Colonic mucosa (tissue), 4 donors: ENCODE measurements around the gene DACT3. TPM values are rescaled to one million over a fixed set of nuclear protein-coding genes. Genes with fewer than 3 reads are reported as not detected.

Source experiments
- DNase-seq: peaks from one replicate; pipeline ENCODE4 v3.0.0-alpha.2; 2020
- H3K27ac ChIP-seq: fragments of 200-600 bp; one replicate; pipeline ENCODE4 v1.8.0; 2021
- H3K27me3 ChIP-seq: fragments of 200-600 bp; one replicate; pipeline ENCODE4 v1.8.0; 2021
- H3K36me3 ChIP-seq: fragments of 200-600 bp; one replicate; pipeline ENCODE4 v1.8.0; 2021
- H3K4me1 ChIP-seq: fragments of 200-600 bp; one replicate; pipeline ENCODE4 v1.8.0; 2021; ENCODE audit warnings: mild to moderate bottlenecking
- H3K4me3 ChIP-seq: fragments of 200-600 bp; one replicate; pipeline ENCODE4 v1.8.0; 2021
- H3K9ac ChIP-seq, 2 donors: one replicate each; pipeline ENCODE4 v1.7.0; 2013; ENCODE audit warnings: control low read depth in 2 of 2, low read depth in 2 of 2, low read length in 2 of 2
- H3K9me3 ChIP-seq: fragments of 200-600 bp; one replicate; pipeline ENCODE4 v1.8.0; 2021
- CTCF ChIP-seq: fragments of 200-600 bp; IDR thresholded peaks from one replicate; pipeline ENCODE4 v1.8.0; 2022; ENCODE audit warnings: antibody characterized with exemption, mild to moderate bottlenecking
- intact Hi-C: fragments of 100-400 bp; cut with DNase I; formaldehyde crosslinking; loops from one replicate; pipeline ENCODE4 v1.14.1; 2022
- total RNA-seq, 2 donors: library from RNA; stranded (reverse); fragmentation: NEBNext Ultra II Directional in 1 of 2; extraction: Animal tissue kit (Norgen Biotek cat#: 25700) in 1 of 2; gene quantifications; one replicate each; pipeline ENCODE4 v1.2.1, GENCODE V29; 2021
- donor health status: healthy.
- donor health status: DM: no; HTN: no; CAD: no.
- donor health status: DM: no; HTN: no; CAD: no.

DACT3 gene
- total RNA-seq, 2 donors from 2014 or later, result 1.6 to 5.3 TPM

GRCh38 chr19:46644720-46645119 is 16.3 kb downstream of the DACT3 start:
- H3K27me3 ChIP-seq, result peaks cover 12% of the 10 kb centered on the region
- H3K4me1 ChIP-seq, result peaks cover under 1% of the 10 kb centered on the region
- no peak overlapping the region for H3K4me3 ChIP-seq
- no peak for DNase-seq
- intact Hi-C loops, result no loop called here
- H3K9ac ChIP-seq, result no peak overlapping the region
- no peaks in the 10 kb centered on the region for H3K9me3 ChIP-seq
- no peak overlapping the region for H3K27ac ChIP-seq
- no peaks in the 10 kb centered on the region for H3K36me3 ChIP-seq
- TF ChIP-seq CTCF, result no peak

- Histone ChIP-seq H3K4me1 (peaks cover 14% of the 10 kb centered on the region), H3K27ac (no peak overlapping the region), H3K9me3 (no peaks in the 10 kb centered on the region), H3K9ac (peak overlapping the region in 1 of 2 donors; percentile 24), H3K36me3 (no peaks in the 10 kb centered on the region), H3K27me3 (peaks cover 31% of the 10 kb centered on the region), H3K4me3 (no peak overlapping the region)
- no peak for TF ChIP-seq CTCF
- DNase-seq, result no peak
- intact Hi-C loops, result no loop called here
Measured at GRCh38 chr19:46640656-46641055, 20.3 kb downstream of the DACT3 start.

GRCh38 chr19:46639358-46640182 is 21.4 kb downstream of the DACT3 start:
- Histone ChIP-seq H3K4me3 (peak overlapping the region; percentile 31), H3K27me3 (peaks cover 36% of the 10 kb centered on the region), H3K4me1 (peaks cover 14% of the 10 kb centered on the region), H3K27ac (peak overlapping the region; percentile 57), H3K9me3 (no peaks in the 10 kb centered on the region), H3K9ac (peak overlapping the region in 1 of 2 donors; percentile 64), H3K36me3 (no peaks in the 10 kb centered on the region)
- peak; percentile 53 for DNase-seq
- no peak for TF ChIP-seq CTCF
- intact Hi-C loops, result no loop called here

- TF ChIP-seq CTCF, result no peak
- Histone ChIP-seq H3K36me3 (no peaks in the 10 kb centered on the region), H3K4me3 (no peak overlapping the region), H3K9ac (no peak overlapping the region), H3K4me1 (peaks cover 19% of the 10 kb centered on the region), H3K9me3 (no peaks in the 10 kb centered on the region), H3K27me3 (peaks cover 36% of the 10 kb centered on the region), H3K27ac (no peak overlapping the region)
- intact Hi-C loops, result no loop called here
- DNase-seq, result no peak
Measured at GRCh38 chr19:46637224-46637623, 23.8 kb downstream of the DACT3 start.

GRCh38 chr19:46635920-46636761 is 24.8 kb downstream of the DACT3 start, which contains the start of gene GNG8:
Gene GNG8 (minus strand): TSS chr19:46636202. CDS start chr19:46634682, 1,520 bp downstream.
- H3K9me3 ChIP-seq, result no peaks in the 10 kb centered on the region
- no peak within 1 kb of the TSS for H3K27ac ChIP-seq
- intact Hi-C loops, result no loop called here
- DNase-seq, result no peak
- no peak within 1 kb of the TSS for H3K4me3 ChIP-seq
- H3K4me1 ChIP-seq, result peaks cover 19% of the 10 kb centered on the region
- no peak for TF ChIP-seq CTCF
- no peak within 1 kb of the TSS for H3K9ac ChIP-seq
- no peaks in the 10 kb centered on the region for H3K36me3 ChIP-seq
- peaks cover 36% of the 10 kb centered on the region for H3K27me3 ChIP-seq
